ENCODE measurements around the gene ZSWIM4.

ZSWIM4 gene

GRCh38 chr19:13817018-13817614 lies 21.9 kb downstream of the ZSWIM4 start:
- in situ Hi-C loops (cut with MboI; ENCODE audit: low sequenced_read_pairs, unreplicated experiment), result no loop called here
- DNase-seq (ENCODE audit: low spot score), result no peak
- TF ChIP-seq, protein P1, sequence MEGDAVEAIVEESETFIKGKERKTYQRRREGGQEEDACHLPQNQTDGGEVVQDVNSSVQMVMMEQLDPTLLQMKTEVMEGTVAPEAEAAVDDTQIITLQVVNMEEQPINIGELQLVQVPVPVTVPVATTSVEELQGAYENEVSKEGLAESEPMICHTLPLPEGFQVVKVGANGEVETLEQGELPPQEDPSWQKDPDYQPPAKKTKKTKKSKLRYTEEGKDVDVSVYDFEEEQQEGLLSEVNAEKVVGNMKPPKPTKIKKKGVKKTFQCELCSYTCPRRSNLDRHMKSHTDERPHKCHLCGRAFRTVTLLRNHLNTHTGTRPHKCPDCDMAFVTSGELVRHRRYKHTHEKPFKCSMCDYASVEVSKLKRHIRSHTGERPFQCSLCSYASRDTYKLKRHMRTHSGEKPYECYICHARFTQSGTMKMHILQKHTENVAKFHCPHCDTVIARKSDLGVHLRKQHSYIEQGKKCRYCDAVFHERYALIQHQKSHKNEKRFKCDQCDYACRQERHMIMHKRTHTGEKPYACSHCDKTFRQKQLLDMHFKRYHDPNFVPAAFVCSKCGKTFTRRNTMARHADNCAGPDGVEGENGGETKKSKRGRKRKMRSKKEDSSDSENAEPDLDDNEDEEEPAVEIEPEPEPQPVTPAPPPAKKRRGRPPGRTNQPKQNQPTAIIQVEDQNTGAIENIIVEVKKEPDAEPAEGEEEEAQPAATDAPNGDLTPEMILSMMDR (IDR thresholded peaks at IDR 0.05; ENCODE audit: borderline replicate concordance, control extremely low read depth, extremely low read depth, insufficient read depth, missing control alignments), result no peak

DNA sequence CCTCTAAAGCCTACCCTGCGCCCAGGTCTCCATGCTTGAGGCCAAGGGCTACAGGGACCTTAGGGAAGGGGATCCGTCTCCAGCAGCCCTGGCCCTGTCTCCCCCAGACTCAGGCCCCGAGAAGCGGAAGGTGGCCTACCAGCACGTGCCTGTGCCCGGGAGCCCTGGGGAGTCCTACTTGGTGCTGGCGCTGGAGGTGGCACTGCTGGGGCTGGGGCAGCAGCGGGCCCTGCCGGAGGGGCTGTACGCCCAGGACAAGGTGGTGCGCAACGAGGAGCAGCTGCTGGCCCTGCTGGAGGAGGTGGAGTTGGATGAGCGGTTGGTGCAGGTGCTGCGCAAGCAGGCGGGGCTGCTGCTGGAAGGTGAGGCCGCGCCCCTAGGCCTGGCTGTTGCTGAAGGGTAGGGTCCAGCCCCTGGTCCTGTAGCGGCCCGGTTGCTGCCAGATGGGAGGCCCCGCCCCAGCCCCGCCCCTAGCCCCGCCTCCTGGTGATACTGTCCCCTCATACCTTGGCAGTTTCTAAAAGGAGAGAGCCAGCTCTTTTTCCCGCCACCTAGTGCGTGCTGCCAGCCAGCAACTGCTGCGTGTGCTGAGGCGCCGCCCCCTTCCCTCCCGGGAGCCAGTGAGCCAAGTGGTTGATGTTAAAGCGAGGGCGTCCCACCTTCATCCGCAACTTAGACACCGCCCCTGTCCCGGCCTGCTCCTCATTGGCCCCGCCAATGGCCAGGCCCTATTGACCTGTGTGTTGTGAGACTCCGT lies 22.6 kb downstream of the ZSWIM4 start:
- no peak for DNase-seq (ENCODE audit: low spot score)
- in situ Hi-C loops (cut with MboI; ENCODE audit: low sequenced_read_pairs, unreplicated experiment), result no loop called here
- TF ChIP-seq, protein P1 (IDR thresholded peaks at IDR 0.05; ENCODE audit: borderline replicate concordance, control extremely low read depth, extremely low read depth, insufficient read depth, missing control alignments), result no peak

GRCh38 chr19:13819238-13819637 lies 24.0 kb downstream of the ZSWIM4 start:
- no peak for DNase-seq (ENCODE audit: low spot score)
- TF ChIP-seq, protein P1 (IDR thresholded peaks at IDR 0.05; ENCODE audit: borderline replicate concordance, control extremely low read depth, extremely low read depth, insufficient read depth, missing control alignments), result no peak
- in situ Hi-C loops (cut with MboI; ENCODE audit: low sequenced_read_pairs, unreplicated experiment), result no loop called here

- TF ChIP-seq, protein P1 (IDR thresholded peaks at IDR 0.05; ENCODE audit: borderline replicate concordance, control extremely low read depth, extremely low read depth, insufficient read depth, missing control alignments), result no peak
- no peak for DNase-seq (ENCODE audit: low spot score)
- in situ Hi-C loops (cut with MboI; ENCODE audit: low sequenced_read_pairs, unreplicated experiment), result no loop called here
These were observed 26.0 kb downstream of the ZSWIM4 start for GRCh38 chr19:13821292-13821691.

DNA sequence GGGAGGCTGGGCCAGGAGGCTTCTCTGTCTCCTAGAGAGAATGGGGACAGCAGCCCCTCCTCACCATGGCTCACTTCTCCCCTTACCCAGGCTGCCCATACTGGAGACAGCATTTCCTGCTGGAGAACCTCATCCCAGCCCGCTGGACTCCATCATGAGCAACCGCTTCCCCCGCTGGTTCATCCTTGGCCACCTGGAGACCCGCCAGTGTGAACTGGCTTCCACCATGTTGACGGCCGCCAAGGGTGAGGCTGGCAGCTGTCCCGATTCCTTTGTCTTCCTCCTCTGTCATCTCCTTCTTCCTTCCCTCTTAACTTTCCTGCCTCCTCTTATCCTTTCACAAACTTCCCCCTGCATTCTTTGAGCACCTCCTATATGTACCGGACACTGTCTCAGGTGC lies 28.0 kb downstream of the ZSWIM4 start:
- TF ChIP-seq, protein P1 (IDR thresholded peaks at IDR 0.05; ENCODE audit: borderline replicate concordance, control extremely low read depth, extremely low read depth, insufficient read depth, missing control alignments), result no peak
- in situ Hi-C loops (cut with MboI; ENCODE audit: low sequenced_read_pairs, unreplicated experiment), result no loop called here
- DNase-seq (ENCODE audit: low spot score), result no peak

DNA sequence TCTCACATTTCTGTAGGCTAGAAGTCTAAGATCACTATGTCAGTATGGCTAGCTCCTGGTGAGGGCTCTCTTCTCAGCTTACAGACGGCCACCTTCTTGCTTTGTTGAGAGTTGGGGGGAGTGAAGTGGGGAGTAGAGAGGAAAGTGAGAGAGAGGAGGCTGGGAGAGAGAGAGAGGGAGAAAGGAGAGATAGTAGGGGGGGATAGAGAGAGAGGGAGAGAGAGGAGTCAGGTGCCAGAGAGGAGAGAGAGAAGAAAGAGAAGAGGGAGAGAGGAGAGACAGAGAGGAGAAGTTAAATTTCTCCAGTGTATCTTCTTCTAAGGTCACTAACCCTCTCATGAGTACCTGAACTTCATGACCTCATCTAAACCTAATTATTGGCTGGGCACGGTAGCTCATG lies 28.7 kb downstream of the ZSWIM4 start:
- in situ Hi-C loops (cut with MboI; ENCODE audit: low sequenced_read_pairs, unreplicated experiment), result no loop called here
- no peak for DNase-seq (ENCODE audit: low spot score)
- TF ChIP-seq, protein P1 (IDR thresholded peaks at IDR 0.05; ENCODE audit: borderline replicate concordance, control extremely low read depth, extremely low read depth, insufficient read depth, missing control alignments), result no peak

Measured in GM13976 (cell line).